Lung microvascular endothelial cell (primary cell): ENCODE results near the gene FBXO44. TPM values are rescaled to one million over a fixed set of nuclear protein-coding genes. Genes with fewer than 3 reads are reported as not detected.

Experiments used
- DNase-seq, 2 donors: peaks; one replicate each; pipeline versions ENCODE4 v3.0.0 to v3.0.0-alpha.2; 2010; ENCODE audit warnings: low read depth in 2 of 2
- total RNA-seq: library from RNA; depleted of rRNA; stranded (reverse); fragments of >200 nt; gene quantifications from 2 replicates; pipeline ENCODE4 v1.2.1, GENCODE V29; 2014

Gene FBXO44
- total RNA-seq, 1 donor from 2014 or later, result 9.9 TPM

DNA sequence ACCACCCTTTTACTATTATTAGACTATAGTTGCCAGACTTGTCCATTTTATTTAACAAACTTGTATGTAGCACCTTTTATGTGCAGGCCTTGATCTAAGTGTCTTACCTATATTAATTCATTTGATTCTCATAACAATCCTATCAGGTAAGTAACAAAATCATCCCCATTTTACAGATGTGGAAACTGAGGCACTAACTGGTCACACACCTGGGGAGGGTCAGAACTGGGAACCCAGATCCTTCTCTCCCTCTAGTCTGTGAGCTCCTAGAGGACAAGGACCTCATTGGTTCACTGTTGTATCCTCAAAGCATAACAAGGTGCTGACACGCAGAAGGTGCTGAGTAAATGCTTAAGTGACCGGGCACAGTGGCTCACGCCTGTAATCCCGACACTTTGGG is 15.3 kb upstream of the FBXO44 start:
- DNase-seq, result no peak

GRCh38 chr1:11640101-11640500 is 14.6 kb upstream of the FBXO44 start:
- no peak for DNase-seq

DNA sequence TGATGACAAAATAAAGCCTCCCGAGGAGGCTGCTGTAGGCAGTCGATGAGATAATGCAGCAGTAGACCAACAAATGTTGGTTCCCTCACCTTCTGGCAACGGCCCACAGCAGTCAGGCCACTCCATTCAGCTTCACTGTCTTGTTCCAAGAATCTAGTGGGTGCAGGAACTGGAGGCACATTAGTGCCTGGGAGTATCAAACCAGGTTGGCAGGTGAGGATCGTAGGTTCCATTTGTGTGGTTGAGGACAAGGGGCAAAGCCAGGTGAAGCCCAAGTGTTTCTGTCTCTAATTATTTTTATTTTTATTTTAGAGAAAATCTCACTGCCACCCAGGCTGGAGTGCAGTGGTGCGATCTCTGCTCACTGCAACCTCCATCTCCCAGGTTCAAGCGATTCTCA is 13.7 kb upstream of the FBXO44 start:
- DNase-seq, result no peak

GRCh38 chr1:11641776-11642305 is 12.8 kb upstream of the FBXO44 start:
- no peak for DNase-seq

GRCh38 chr1:11642418-11643017 is 12.2 kb upstream of the FBXO44 start:
- DNase-seq, result peak; percentile 71 to 81

DNA sequence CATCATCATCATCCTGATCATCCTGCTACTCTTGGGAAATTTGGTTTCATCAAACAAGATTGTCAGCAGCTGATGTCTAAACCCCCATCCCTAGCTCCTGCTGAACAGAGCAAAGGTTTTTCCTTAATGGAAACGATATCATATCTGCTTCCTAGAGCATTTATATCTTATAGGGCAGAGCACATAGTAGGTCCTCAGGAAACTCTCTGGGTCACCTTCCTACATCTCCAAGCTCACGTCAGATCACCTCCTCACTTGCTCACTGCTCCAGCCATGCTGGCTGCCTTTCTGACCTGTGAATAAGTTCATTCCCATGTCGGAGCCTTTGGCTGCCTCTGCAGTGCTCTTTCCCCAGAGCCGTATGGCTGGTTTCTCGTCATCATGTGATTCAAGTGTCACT is 10.9 kb upstream of the FBXO44 start:
- DNase-seq, result no peak

- no peak for DNase-seq
Measured at GRCh38 chr1:11645270-11645669, 9.4 kb upstream of the FBXO44 start.

- DNase-seq, result peak; percentile 80 to 90
Measured at GRCh38 chr1:11645670-11646265, 8.9 kb upstream of the FBXO44 start.

DNA sequence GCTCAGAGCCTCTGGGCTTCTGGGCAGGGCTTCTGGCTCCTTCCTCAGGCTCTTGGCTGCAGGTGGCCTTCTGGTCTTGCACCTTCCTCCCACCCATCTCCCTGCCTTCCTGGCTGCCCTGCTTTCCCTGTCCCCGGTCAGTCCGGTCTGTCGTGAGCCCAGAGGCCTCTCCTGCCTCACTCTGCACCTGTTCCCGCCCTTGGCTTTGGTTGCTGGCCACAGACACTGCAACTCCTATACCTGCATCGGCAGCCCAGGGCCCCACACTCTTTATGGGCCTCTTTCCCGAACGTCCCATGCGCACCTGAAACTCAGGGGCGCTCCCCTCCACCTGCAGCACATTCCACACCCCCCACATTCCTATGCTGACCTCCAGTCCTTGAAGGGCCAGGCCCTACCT is 8.4 kb upstream of the FBXO44 start:
- DNase-seq, result no peak

GRCh38 chr1:11647333-11647732 is 7.3 kb upstream of the FBXO44 start:
- no peak for DNase-seq

- no peak for DNase-seq
Measured at GRCh38 chr1:11648039-11648438, 6.6 kb upstream of the FBXO44 start.

GRCh38 chr1:11648732-11649158 is 5.9 kb upstream of the FBXO44 start:
- peak in 1 of 2 donors; percentile 26 for DNase-seq

- DNase-seq, result no peak
Measured at GRCh38 chr1:11649237-11649623, 5.4 kb upstream of the FBXO44 start.

- no peak for DNase-seq
Measured at GRCh38 chr1:11649624-11650330, 4.9 kb upstream of the FBXO44 start.

DNA sequence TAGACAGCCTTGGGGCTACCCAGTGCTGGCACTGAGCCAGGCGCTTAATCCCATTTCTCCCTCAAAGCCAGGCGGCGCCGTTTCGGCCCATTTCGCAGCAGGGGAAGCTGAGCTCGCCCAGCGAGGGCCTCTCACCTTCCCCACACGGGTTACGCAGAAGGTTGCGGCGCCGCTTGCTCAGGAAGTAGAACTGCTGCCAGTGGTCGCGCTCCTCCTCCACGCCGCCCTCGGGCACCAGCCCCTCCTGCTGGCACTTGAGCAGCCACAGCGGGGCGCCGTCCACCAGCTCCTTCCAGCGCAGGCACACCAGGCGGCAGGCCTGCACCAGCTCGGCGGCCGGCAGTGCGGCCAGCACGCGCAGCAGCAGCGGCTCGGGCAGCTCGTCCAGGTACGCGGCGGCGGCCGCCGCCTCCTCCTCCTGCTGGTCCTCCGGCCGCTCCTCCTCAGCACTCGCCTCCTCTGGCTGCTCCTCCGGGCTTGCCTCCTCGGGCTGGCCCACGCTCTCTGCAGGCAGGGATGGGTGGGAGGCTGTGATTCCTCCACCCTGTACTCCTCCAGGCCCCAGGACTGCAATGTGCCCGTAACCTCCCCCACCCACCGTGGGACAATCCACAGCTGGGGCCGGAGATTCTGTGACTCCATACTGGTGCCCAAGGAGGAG is 4.2 kb upstream of the FBXO44 start:
- DNase-seq, result peak; percentile 78 to 90

DNA sequence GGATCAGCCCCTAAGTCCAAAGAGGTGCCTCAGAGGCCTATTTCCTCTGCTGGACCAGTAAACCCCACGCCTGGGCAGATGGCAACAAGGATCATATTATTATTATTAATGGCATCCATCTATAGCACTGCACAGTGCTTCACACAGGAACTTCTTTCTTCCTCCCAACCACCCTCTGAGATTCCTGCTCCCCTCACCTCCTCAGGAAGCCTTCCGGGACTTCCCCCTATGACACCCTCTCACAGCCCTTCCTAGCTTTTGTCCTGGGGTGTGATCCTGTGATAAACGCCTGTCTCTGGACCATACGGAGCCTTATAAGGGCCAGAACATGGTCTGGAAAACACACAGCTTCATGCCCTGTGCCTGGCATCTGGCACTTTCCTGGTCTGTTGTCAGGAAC is 3.7 kb upstream of the FBXO44 start:
- DNase-seq, result no peak

GRCh38 chr1:11652203-11652780 is 2.4 kb upstream of the FBXO44 start:
- no peak for DNase-seq

- no peak for DNase-seq
Measured at GRCh38 chr1:11653101-11653860, 1.4 kb upstream of the FBXO44 start.

DNA sequence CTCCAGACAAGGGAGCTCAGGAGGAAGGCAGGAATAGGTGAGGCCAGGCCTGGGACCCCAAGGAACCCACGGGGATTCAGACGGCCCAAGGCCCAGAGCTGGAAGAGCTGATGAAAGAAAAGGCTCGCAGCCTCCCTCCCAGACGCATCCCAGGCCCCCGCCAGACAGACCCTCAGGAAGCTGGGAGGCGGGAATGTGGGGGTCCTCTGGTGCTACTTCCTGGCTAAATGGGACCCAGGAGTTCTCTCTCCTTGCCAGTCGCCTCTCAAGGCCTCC is 878 bp upstream of the FBXO44 start:
- no peak for DNase-seq

- no peak for DNase-seq
Measured at GRCh38 chr1:11654939-11655808, 497 bp downstream of the FBXO44 start.
